Transverse colon (tissue), 4 donors: Measurements from ENCODE around the gene C10orf71. TPM values are rescaled to one million over a fixed set of nuclear protein-coding genes. Genes with fewer than 3 reads are reported as not detected.

Experiments used
- DNase-seq: peaks from one replicate; pipeline ENCODE4 v3.0.0-alpha.2; 2019
- H3K27ac ChIP-seq, 4 donors: fragments of 200-600 bp; sonication (generic); 2 replicates each; pipeline ENCODE4 v1.5.1; 2016 to 2018; ENCODE audit warnings: inconsistent platforms in 4 of 4
- H3K27me3 ChIP-seq: fragments of 200-600 bp; sonication (generic); 2 replicates; pipeline ENCODE4 v1.5.1; 2017; ENCODE audit warnings: inconsistent platforms
- H3K36me3 ChIP-seq, 4 donors: fragments of 200-600 bp; sonication (generic); 2 replicates each; pipeline ENCODE4 v1.5.1; 2017 to 2019; ENCODE audit warnings: inconsistent platforms in 4 of 4
- H3K4me1 ChIP-seq, 4 donors: fragments of 200-600 bp; sonication (generic); 2 replicates each; pipeline ENCODE4 v1.5.1; 2017 to 2020; ENCODE audit warnings: inconsistent platforms in 4 of 4
- H3K4me3 ChIP-seq, 4 donors: fragments of 200-600 bp; sonication (generic); 1 replicate in 1 of 4; 2 replicates in 3 of 4; pipeline versions ENCODE4 v1.5.1 to v1.6.1; 2017 to 2019; ENCODE audit warnings: inconsistent platforms in 4 of 4
- H3K9me3 ChIP-seq, 2 donors: fragments of 200-600 bp; sonication (generic); 2 replicates each; pipeline ENCODE4 v1.5.1; 2017 to 2019; ENCODE audit warnings: inconsistent platforms in 2 of 2
- EP300 ChIP-seq: sonication (generic); formaldehyde crosslinking; IDR thresholded peaks from one replicate; pipeline ENCODE4 v1.6.1; 2017; ENCODE audit warnings: antibody characterized with exemption, low read depth
- POLR2A ChIP-seq: fragments of 450-650 bp; IDR thresholded peaks from one replicate; pipeline ENCODE4 v1.6.1; 2016; ENCODE audit warnings: antibody characterized with exemption, mild to moderate bottlenecking, moderate library complexity
- POLR2AphosphoS5 ChIP-seq, 3 donors: sonication (generic); formaldehyde crosslinking; IDR thresholded peaks; one replicate each; pipeline ENCODE4 v1.6.1; 2016; ENCODE audit warnings: antibody characterized with exemption in 3 of 3
- WGBS, 2 donors: methylation state at CpG; one replicate each; pipeline ENCODE4 v1.1.5; 2018; ENCODE audit warnings: low coverage in 1 of 2; 5-methylcytosine and 5-hydroxymethylcytosine counted together
- in situ Hi-C, 4 donors: fragments of 200-750 bp; cut with MboI; loops; one replicate each; pipeline versions ENCODE4 v1.15.0 to v1.15.1; 2017; ENCODE audit warnings: low sequenced_read_pairs in 3 of 4, low pct_ligation_motif_present in 1 of 4, low pct_unique_long_range_greater_than_20kb in 1 of 4
- intact Hi-C: fragments of 100-400 bp; cut with DNase I; formaldehyde crosslinking; loops from one replicate; pipeline ENCODE4 v1.15.1; 2023; ENCODE audit warnings: low total_unique reads
- total RNA-seq, 4 donors: library from RNA; depleted of rRNA; stranded (reverse); fragments of >200 nt; gene quantifications; one replicate each; pipeline ENCODE4 v1.1.0, GENCODE V29; 2016
- TF ChIP-seq, protein P1 (sequence below), 5 experiments: fragments of 200-600 bp in 3 of 5; fragments of 450-650 bp in 2 of 5; sonication (generic) in 3 of 5; IDR thresholded peaks; 1 replicate in 2 of 5; 2 replicates in 3 of 5; pipeline ENCODE4 v1.5.1; 2016 to 2017; ENCODE audit warnings: antibody characterized with exemption in 5 of 5, inconsistent platforms in 3 of 5, mild to moderate bottlenecking in 2 of 5, moderate library complexity in 1 of 5

C10orf71 gene
- total RNA-seq, 4 donors from 2014 or later, result under 0.01 TPM; not detected in 3

DNA sequence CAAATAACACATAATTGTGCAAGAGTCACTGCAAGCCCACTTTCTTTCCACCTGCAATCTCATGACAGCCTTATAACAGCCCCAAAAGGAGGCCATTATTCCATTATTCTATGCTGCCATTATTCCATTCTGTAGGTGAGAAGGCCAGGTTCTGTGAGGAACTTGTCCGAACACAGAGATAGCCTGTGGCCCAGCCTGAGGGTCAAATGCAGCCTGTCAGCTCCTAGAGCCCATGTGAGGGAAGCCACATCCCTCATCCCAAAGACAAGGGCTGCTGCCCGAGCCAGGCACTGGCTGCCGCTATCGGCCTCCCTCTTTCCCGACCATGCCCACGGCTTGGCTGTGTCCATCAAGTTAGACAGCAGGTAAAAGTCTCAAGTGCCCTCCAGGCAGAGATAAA, 24.1 kb upstream of the C10orf71 start:
- Histone ChIP-seq H3K27me3 (no peaks in the 10 kb centered on the region), H3K4me1 (peaks cover 0 to 4% (median 0%) of the 10 kb centered on the region in 4 donors), H3K36me3 (no peaks in the 10 kb centered on the region), H3K9me3 (no peaks in the 10 kb centered on the region), H3K27ac (no peak overlapping the region), H3K4me3 (no peak overlapping the region)
- intact Hi-C loops, result no loop called here
- in situ Hi-C loops, result no loop called here
- 70% methylated on average over 6 of the region's 6 CpGs; no CpG with 5 or more reads in 1 of the 2 donors for WGBS, 2 donors
- no peak for DNase-seq
- TF ChIP-seq POLR2AphosphoS5 (IDR thresholded peaks at IDR 0.05) (no peak), EP300 (no peak), POLR2A (no peak)
- TF ChIP-seq, protein P1, sequence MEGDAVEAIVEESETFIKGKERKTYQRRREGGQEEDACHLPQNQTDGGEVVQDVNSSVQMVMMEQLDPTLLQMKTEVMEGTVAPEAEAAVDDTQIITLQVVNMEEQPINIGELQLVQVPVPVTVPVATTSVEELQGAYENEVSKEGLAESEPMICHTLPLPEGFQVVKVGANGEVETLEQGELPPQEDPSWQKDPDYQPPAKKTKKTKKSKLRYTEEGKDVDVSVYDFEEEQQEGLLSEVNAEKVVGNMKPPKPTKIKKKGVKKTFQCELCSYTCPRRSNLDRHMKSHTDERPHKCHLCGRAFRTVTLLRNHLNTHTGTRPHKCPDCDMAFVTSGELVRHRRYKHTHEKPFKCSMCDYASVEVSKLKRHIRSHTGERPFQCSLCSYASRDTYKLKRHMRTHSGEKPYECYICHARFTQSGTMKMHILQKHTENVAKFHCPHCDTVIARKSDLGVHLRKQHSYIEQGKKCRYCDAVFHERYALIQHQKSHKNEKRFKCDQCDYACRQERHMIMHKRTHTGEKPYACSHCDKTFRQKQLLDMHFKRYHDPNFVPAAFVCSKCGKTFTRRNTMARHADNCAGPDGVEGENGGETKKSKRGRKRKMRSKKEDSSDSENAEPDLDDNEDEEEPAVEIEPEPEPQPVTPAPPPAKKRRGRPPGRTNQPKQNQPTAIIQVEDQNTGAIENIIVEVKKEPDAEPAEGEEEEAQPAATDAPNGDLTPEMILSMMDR (IDR thresholded peaks at IDR 0.05), result no peak

DNA sequence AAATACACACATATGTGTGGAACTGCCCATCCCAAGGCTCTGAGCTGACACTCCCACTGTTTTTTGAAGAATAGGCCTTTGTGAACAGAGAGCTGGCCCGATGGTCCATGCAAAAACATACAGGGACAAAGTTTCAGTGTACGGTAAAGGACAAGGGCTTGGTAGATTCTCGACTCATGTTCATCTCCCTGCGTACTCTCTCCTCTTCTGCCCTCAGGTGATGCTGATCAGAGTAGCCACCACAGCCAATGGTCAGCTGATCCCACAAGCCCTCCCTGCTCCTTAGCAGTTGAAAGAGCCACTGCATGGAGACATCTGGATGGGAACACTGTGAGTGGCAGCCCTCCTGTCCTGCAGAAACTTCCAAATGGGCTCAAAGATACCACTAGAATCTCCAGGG, 23.1 kb upstream of the C10orf71 start:
- H3K27ac ChIP-seq, result no peak overlapping the region
- WGBS, 2 donors, result 91 to 100% methylated on average over 3 to 4 of the region's 4 CpGs
- no peak for DNase-seq
- H3K27me3 ChIP-seq, result no peaks in the 10 kb centered on the region
- H3K9me3 ChIP-seq, result no peaks in the 10 kb centered on the region
- peaks cover 0 to 4% (median 0%) of the 10 kb centered on the region in 4 donors for H3K4me1 ChIP-seq
- TF ChIP-seq EP300, result no peak
- in situ Hi-C loops (no loop called here), intact Hi-C loops (no loop called here)
- no peak overlapping the region for H3K4me3 ChIP-seq
- H3K36me3 ChIP-seq, result no peaks in the 10 kb centered on the region

DNA sequence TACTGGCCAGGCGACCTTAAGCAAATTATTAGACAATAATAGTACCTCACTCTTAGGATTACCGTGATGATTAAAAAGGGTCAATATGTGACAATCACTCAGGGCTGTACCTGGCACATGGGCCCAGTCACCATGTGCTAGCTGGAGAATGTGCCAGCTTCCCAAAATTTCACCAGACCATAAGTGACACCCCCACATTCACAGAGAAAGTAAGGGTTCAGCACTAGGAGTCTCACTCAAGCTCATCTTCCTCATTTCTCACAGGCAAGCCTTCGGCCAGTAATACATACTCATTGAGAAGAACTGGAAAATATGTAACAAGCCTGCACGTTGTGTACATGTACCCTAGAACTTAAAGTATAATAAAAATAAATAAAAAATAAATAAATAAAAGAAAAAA, 22.4 kb upstream of the C10orf71 start:
- H3K4me3 ChIP-seq, result no peak overlapping the region
- H3K36me3 ChIP-seq, result no peaks in the 10 kb centered on the region
- TF ChIP-seq POLR2AphosphoS5 (IDR thresholded peaks at IDR 0.05) (no peak), EP300 (no peak), POLR2A (no peak)
- TF ChIP-seq, protein P1 (IDR thresholded peaks at IDR 0.05), result no peak
- H3K9me3 ChIP-seq, result no peaks in the 10 kb centered on the region
- in situ Hi-C loops, result no loop called here
- 76 to 95% methylated on average over 2 to 4 of the region's 4 CpGs for WGBS, 2 donors
- no peak overlapping the region for H3K27ac ChIP-seq
- DNase-seq, result no peak
- H3K27me3 ChIP-seq, result no peaks in the 10 kb centered on the region
- peaks cover 0 to 4% (median 0%) of the 10 kb centered on the region in 4 donors for H3K4me1 ChIP-seq
- intact Hi-C loops, result no loop called here

DNA sequence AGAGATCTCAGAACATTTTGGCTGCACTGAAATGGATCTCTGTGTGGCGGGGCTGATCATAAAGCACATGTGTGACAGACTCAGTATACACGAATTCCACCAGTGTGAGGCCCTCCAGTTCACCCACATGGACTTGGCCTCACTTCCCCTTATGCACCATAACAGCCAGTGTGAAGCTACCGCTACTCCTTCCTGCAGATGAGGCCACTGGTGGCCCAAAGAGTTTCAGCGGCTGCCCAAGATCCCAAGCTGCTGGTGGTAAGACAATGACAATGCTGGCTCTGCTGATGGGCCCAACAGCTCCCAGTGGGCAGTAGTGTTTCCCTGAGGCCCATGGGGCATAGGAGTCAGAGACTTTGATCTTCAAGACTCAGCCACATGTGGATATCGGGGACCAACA, 21.0 kb upstream of the C10orf71 start:
- intact Hi-C loops, result no loop called here

More for the DNA sequence above, 21.0 kb upstream of the C10orf71 start:
- in situ Hi-C loops, result no loop called here
- TF ChIP-seq POLR2A (no peak), EP300 (no peak), POLR2AphosphoS5 (IDR thresholded peaks at IDR 0.05) (no peak)
- TF ChIP-seq, protein P1 (IDR thresholded peaks at IDR 0.05), result no peak
- Histone ChIP-seq H3K4me3 (no peak overlapping the region), H3K36me3 (no peaks in the 10 kb centered on the region), H3K27ac (no peak overlapping the region), H3K27me3 (no peaks in the 10 kb centered on the region), H3K9me3 (no peaks in the 10 kb centered on the region), H3K4me1 (no peaks in the 10 kb centered on the region)
- no peak for DNase-seq
- 81% methylated on average over 5 of the region's 5 CpGs; no CpG with 5 or more reads in 1 of the 2 donors for WGBS, 2 donors
